COLO668 (cell line): ENCODE data around the gene CPEB3.
"Not testable (repeated sequence)": the region's sequence is repeated elsewhere in the genome, so short reads cannot be mapped to it uniquely, and the experiment has no call there.

ENCODE experiments used
- DNase-seq: peaks from one replicate; lab custom pipeline; 2025; ENCODE audit not compliant: unreplicated experiment; lab: John Stamatoyannopoulos, UW

CPEB3 gene

GRCh38 chr10:92146781-92147180 is 144.1 kb downstream of the CPEB3 start:
- DNase-seq, result no peak

DNA sequence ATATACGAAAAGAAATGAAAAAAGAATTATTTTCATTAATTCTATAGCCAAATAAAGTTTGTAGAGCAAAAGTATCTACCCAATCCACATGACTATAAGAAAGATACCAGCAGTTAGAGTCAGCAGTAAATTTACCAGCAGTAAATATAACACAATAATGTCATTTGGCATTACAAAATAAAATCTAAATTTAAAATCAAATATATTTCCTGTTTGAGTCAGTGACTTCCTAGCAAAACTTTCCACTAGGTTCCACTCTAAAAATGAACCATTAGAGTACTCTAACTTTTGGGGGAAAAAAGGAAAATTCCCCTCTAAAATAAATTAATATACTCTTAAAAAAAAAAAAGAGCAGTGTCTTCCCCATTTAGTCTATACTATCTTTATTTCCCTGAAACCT is 144.8 kb downstream of the CPEB3 start:
- DNase-seq, result no peak

DNA sequence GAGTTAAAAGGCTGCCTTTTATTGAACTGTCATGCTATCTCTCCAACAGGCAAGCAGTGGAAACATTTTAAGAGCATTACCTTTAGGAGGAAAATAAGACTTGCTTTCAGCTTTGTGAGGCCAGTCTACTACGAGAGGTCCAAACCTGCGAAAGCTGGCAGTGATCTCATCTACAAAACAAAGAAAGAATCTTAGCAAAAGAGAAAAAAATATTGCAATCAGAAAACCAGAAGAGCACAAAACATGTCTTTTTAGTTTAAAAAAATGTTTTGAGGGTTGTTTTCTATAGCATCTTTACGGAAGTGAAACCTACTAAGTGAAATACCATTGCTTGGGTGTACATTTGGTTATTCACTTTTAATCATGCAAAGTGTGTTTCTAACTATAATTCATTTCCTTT is 147.9 kb downstream of the CPEB3 start:
- no peak for DNase-seq

DNA sequence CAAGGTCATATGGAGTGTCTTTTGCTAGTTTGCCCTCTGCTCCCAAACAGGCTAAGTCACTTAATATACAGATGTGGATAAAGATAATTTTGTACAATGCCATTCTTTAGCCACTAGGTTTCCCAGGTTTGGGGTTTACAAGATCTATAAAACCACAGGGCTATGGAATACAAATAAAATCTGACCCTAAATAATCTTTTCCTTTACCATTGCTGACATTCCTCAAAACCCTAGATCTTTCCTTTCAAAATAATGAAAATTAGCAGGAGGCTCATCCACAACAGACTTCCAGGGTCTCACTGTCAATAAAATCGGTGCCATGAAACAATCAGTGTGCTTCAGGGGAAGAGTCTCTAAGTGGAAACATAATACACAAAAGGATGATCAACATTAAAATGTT is 148.4 kb downstream of the CPEB3 start:
- no peak for DNase-seq

DNA sequence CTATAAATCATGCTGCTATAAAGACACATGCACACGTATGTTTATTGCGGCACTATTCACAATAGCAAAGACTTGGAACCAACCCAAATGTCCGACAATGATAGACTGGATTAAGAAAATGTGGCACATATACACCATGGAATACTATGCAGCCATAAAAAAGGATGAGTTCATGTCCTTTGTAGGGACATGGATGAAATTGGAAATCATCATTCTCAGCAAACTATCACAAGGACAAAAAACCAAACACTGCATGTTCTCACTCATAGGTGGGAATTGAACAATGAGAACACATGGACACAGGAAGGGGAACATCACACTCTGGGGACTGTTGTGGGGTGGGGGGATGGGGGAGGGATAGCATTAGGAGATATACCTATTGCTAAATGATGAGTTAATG is 149.7 kb downstream of the CPEB3 start:
- DNase-seq, result not testable (repeated sequence)

- DNase-seq, result not testable (repeated sequence)
Observed at GRCh38 chr10:92134049-92134448, 156.8 kb downstream of the CPEB3 start.

GRCh38 chr10:92131275-92131820 is 159.5 kb downstream of the CPEB3 start:
- no peak for DNase-seq

- no peak for DNase-seq
Observed at GRCh38 chr10:92130622-92131274, 160.1 kb downstream of the CPEB3 start.

GRCh38 chr10:92126100-92126650 is 164.7 kb downstream of the CPEB3 start:
- DNase-seq, result no peak

DNA sequence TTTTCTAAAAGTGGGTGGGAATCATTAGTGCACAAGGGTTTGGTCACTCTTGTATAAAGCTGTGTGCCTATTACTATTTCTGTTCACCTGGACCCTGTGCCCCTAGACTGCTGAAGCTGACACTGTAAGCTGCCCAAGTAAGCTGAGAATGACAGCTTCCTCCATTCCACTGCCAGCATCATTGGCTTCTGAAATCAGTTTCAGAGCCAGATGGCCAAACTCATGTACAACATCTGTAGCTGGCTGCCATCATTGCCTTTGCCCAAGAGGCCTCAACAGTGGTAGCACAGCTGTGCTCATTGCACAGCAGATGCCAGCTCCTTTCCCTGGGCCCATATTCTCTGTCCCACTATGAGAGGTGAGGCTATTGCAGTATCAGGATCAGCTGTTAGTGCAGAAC is 165.7 kb downstream of the CPEB3 start:
- DNase-seq, result no peak

- no peak for DNase-seq
Observed at GRCh38 chr10:92124616-92125143, 166.2 kb downstream of the CPEB3 start.

- DNase-seq, result no peak
Observed at GRCh38 chr10:92124020-92124419, 166.9 kb downstream of the CPEB3 start.

DNA sequence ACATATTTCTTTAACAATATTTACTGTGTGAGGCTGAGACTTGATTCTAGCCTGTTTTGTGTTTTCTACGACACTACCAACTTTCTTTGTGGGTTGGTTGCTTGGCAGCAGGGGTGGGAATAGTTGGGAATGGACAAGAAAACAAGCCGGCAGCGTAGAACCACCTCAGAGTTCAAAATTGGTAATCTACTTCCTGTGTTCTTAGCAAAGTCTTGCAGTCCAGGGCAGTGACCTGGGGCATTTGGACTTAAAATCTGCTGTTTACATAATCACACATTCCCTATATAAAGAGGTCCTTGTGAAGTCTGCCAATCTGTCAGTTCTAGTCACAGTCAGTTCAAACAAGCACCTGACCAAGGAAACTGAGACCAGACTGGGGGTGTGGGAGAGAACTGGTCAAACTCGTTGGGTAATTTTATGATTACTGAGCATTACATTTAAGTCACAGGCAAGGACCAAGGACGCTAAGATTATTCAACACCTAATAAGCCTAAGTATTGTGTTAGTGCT is 167.9 kb downstream of the CPEB3 start:
- DNase-seq, result no peak

DNA sequence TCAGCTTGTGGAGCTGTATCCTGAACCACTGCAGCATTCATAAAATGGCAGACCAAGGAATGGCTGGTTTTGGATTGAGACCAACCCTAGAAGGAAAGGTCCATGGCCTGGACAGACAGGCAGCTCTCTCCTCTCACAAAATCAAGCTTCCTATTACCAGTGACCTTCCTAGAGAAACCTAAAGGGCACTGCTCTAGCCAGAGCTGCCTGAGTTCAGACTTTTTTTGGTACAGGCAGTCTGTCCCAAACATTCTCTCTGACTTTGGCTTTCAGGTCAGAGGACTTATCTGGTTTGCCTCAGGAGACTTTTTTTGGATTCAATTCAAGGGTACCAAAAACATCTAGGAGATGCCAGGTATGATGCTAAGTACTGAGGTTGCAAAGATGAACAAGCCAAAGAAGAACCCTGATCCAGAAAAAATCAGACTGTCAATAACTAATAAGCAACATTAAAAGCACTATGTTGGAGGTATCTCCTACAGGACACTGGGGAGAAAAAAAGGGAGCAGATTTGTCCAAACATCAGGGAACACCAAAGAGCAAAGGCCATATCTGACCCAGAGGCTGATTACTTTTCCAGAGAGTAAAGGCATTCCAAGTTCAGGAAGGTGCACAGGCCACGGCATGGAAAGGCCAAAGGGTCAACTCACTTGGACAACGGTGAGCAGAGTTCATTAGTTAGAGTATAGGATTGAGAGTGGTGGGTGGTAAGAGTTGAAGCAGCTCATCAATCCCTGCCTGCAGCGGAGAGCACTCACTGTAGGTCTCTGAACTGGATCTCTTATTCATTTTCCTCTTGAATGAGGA is 169.0 kb downstream of the CPEB3 start:
- DNase-seq, result no peak

DNA sequence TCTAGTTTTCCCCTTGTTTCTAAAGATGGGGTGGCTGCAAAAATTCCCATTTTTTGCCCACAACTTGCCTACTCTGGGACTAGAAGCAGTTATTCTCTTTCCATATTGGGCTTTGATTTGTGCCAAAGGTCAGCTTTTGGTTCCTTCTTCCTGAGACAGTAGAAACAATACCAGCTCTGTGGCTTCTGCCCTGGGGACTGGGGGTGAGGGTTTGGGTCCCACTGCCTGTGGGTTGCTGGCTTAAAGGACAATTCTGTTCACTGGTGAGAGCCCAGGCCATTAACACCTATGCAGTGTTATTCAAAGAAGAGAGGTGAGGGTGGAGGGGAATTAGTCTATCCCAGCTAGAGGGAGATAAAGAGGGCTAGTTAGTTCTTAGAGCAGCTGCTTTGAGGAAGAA is 171.5 kb downstream of the CPEB3 start:
- no peak for DNase-seq

GRCh38 chr10:92114917-92115316 is 176.0 kb downstream of the CPEB3 start:
- DNase-seq, result not testable (repeated sequence)

- no peak for DNase-seq
Observed at GRCh38 chr10:92113911-92114600, 176.8 kb downstream of the CPEB3 start.

DNA sequence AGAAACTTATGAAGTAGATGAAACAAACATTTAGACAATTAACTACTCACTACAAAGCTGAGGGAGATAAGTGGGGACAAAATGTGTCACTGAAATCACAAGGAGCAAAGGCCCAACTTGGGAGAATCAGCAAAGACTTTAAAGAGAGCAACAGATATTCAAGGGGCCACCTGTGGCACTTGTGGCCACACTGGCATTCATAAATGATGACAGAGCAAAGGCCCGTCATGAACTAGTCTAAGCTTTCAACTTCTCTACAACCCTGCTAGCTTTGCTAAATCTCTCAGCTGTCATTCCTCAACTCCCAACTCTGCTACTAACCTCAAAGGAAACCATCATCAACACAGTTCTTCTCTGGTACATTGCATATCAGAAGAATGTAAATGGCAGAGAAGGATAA is 178.4 kb downstream of the CPEB3 start:
- no peak for DNase-seq

GRCh38 chr10:92111336-92111939 is 179.4 kb downstream of the CPEB3 start:
- DNase-seq, result no peak

GRCh38 chr10:92110039-92110794 is 180.7 kb downstream of the CPEB3 start:
- DNase-seq, result no peak
